Adipocyte (in vitro differentiated cells): Measurements from ENCODE around the gene ZNF14.
"Not testable (repeated sequence)": the region's sequence is repeated elsewhere in the genome, so short reads cannot be mapped to it uniquely, and the experiment has no call there.

Experiments
- DNase-seq: peaks from one replicate; pipeline ENCODE4 v3.0.0-alpha.2; 2015; ENCODE audit warnings: low read depth
- H3K27me3 ChIP-seq: replicated peaks from 2 replicates; pipeline ENCODE4 v1.7.0; 2013; ENCODE audit warnings: mild to moderate bottlenecking, low read length, moderate library complexity; ENCODE audit not compliant: control insufficient read depth, insufficient read depth
- H3K36me3 ChIP-seq: 2 replicates; pipeline ENCODE4 v1.7.0; 2013; ENCODE audit warnings: low read length, mild to moderate bottlenecking, moderate library complexity; ENCODE audit not compliant: control insufficient read depth, insufficient read depth, severe bottlenecking
- H3K4me1 ChIP-seq: 2 replicates; pipeline ENCODE4 v1.7.0; 2013; ENCODE audit warnings: mild to moderate bottlenecking, low read length, moderate library complexity; ENCODE audit not compliant: control insufficient read depth, insufficient read depth
- H3K4me3 ChIP-seq: 2 replicates; pipeline ENCODE4 v1.7.0; 2013; ENCODE audit warnings: mild to moderate bottlenecking, low read length, moderate library complexity
- H3K9ac ChIP-seq: 2 replicates; pipeline ENCODE4 v1.7.0; 2013; ENCODE audit warnings: mild to moderate bottlenecking, low read length, moderate library complexity
- H3K9me3 ChIP-seq: 2 replicates; pipeline ENCODE4 v1.7.0; 2013; ENCODE audit warnings: mild to moderate bottlenecking, low read length, moderate library complexity; ENCODE audit not compliant: control insufficient read depth

The ZNF14 gene

DNA sequence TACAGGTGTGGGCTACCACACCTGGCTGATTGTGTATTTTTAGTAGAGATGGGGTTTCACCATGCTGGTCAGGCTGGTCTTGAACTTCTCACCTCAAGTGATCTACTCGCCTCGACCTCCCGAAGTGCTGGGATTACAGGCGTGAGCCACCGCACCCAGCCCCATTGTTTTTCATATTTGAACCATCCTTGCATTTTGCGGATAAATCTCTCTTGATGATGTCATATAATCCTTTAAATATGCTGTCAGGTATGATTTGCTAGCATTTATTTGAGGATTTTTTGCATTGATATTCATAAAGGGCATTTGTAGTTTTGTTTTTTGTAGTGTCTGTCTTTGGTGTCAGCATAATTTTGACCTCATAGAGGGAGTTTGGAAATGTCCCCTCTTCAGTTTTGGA lies 58.6 kb downstream of the ZNF14 start:
- Histone ChIP-seq H3K4me1 (peaks cover 9% of the 10 kb centered on the region), H3K9me3 (peaks cover 39% of the 10 kb centered on the region), H3K4me3 (no peak overlapping the region), H3K36me3 (peaks cover 39% of the 10 kb centered on the region), H3K27me3 (no peaks in the 10 kb centered on the region), H3K9ac (no peak overlapping the region)
- DNase-seq: no peak

DNA sequence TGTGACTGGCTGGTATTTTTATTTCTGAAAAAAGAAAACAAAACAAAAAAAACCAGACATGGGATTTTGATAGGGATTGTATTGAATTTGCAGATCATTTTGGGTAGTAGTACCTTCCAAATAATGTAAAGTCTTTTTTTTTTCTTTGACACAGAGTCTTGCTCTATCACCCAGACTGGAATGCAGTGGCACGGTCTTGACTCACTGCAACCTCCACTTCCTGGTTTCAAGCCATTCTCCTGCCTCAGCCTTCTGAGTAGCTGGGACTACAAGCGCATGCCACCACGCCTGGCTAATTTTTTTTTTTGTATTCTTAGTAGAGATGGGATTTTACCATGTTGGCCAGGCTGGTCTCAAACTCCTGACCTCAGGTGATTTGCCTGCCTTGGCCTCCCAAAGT lies 60.1 kb downstream of the ZNF14 start:
- Histone ChIP-seq H3K36me3 (peaks cover 24% of the 10 kb centered on the region), H3K9me3 (peaks cover 24% of the 10 kb centered on the region), H3K27me3 (no peaks in the 10 kb centered on the region), H3K4me1 (peaks cover 14% of the 10 kb centered on the region), H3K9ac (no peak overlapping the region), H3K4me3 (no peak overlapping the region)
- no peak for DNase-seq

DNA sequence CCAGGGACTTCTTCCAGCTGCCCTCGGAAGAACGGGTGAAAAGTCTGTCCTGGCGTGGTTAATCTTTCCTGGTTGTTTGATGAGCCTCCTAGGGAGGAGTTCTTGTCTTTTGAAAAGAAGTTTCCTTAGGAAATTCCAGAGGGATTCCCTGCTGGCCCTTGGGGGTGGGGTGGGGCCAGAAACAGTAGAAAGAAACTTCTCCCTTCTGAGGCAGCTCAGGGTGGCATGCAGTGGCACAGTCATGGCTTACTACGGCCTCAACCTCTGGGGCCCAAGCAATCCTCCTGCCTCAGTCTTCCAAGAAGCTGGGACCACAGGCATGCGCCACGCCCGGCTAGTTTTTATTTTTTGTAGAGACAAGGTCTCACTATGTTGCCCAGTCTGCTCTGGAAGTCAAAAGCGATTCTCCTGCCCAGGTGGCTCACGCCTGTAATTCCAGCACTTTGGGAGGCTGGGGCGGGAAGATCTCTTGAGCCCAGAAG lies 62.8 kb downstream of the ZNF14 start:
- H3K36me3 ChIP-seq: peaks cover 6% of the 10 kb centered on the region

DNA sequence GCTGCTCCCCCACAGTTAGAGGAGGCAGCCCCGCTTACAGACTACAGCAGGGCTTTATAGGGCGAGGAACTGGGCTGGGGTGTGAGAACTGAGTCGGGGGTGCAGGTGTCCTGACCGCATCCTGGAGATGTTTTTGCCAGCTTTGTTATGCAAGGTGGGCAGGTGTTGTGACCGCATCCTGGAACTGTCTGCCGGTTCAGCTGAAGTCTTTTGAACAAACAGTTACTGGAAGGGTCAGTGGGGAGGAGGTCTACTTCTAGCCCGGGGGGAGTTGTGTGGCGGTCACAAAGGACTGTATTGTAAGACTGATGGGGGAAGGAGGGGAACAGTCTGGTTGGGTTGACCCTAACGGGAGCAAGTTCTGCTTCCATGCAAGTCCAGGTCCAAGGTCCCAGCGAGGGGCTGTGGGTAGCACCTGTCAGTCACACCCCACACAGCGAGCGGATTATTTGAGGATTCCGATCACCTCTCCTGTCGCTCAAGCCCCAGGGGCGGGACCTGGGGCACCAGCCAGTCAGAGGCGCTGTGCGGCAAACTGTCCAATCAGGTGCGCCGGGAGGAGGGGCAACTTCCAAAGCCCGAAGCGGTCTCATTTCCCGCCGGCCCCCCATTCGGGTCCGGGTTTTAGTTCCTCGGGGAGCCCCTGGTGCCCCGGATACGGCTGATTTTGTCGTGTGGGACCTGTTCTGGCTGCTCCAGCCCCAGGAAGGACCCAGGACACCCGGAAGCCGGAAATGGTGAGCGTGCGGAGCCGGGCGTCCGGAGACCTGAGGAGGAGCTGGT lies 64.5 kb downstream of the ZNF14 start, which contains the start of gene ZNF101:
TSS of gene ZNF101 (plus strand) at position 610 of the 783 bp plus-strand sequence. CDS start at position 735, 125 bp downstream.
- Histone ChIP-seq H3K36me3 (no peaks in the 10 kb centered on the region), H3K9ac (peak within 1 kb of the TSS; percentile 94), H3K27me3 (no peaks in the 10 kb centered on the region), H3K9me3 (no peaks in the 10 kb centered on the region), H3K4me1 (peaks cover 14% of the 10 kb centered on the region), H3K4me3 (peak within 1 kb of the TSS; percentile 92)
- peak; percentile 96 for DNase-seq

More for the DNA sequence above, 62.8 kb downstream of the ZNF14 start:
- Histone ChIP-seq H3K27me3 (no peaks in the 10 kb centered on the region), H3K9ac (peak overlapping the region; percentile 94), H3K9me3 (peaks cover 4% of the 10 kb centered on the region), H3K4me3 (peak overlapping the region; percentile 92), H3K4me1 (peaks cover 14% of the 10 kb centered on the region)
- DNase-seq: no peak

DNA sequence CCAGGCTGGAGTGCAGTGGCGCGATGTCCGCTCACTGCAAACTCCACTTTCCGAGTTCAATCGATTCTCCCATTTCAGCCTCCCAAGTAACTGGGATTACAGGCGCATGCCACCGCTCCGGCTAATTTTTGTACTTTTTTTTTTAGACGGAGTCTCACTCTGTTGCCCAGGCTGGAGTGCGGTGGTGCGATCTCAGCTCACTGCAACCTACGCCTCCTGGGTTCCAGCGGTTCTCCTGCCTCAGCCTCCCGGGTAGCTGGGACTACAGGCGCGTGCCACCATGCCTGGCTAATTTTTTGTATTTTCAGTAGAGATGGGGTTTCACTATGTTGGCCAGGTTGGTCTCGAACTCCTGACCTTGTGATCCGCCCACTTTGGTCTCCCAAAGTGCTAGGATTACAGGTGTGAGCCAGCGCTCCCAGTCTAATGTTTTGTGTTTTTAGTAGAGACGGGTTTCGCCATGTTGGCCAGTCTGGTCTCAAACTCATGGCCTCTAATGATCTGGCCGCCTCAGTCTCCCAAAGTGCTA lies 67.4 kb downstream of the ZNF14 start:
- DNase-seq, H3K27me3 ChIP-seq, H3K36me3 ChIP-seq, H3K9ac ChIP-seq, H3K9me3 ChIP-seq, H3K4me3 ChIP-seq: not testable (repeated sequence)
- peaks cover 32% of the 10 kb centered on the region for H3K4me1 ChIP-seq

DNA sequence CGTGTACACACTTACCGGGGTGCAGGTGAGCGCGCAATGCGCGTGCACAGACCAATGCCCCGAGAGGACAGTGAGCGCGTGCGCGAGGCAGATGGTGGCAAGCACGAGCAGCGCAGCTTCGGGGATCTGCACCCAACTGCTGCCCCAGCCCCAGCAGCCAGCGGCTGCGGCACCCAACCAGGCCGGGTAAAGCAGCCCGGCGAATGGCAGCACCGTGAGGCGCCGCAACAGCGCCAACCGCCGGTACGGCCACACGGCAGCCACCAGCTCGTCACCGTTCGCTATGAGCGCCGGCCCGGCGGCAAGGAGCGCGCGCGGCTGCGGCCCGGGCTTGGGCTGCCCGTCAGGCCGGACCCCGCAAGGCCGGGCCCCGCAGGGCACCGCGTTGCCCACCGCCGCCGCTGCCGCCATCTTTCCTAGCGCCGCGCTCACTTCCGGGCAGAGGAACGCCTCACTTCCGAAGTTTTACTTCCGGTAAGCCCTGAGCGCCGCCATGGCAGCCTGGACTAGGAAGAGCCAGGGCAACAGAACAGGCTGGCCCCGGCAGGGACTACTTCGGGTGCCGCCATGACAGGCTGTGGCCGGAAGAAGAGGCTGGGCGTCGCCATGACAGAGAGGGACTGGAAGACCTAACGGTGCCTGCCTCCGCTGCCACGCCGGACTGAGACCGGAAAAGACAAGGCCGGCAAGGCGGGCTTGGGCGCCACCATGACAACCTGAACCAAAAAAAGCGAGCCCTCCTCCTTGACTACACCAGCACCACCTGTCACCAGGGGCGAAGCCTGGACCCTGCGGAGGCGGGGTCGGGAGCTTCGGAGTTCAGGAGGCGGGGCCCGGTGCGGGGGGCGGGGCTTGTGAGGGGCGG lies 69.4 kb downstream of the ZNF14 start, which contains the start of gene ATP13A1:
TSS of gene ATP13A1 (minus strand) at position 421 of the 865 bp plus-strand sequence. CDS start at position 411, 10 bp downstream.
- H3K36me3 ChIP-seq: peaks cover 12% of the 10 kb centered on the region
- H3K9ac ChIP-seq: peak within 1 kb of the TSS; percentile 99
- no peaks in the 10 kb centered on the region for H3K9me3 ChIP-seq
- no peaks in the 10 kb centered on the region for H3K27me3 ChIP-seq
- peak; percentile 97 for DNase-seq
- H3K4me3 ChIP-seq: peak within 1 kb of the TSS; percentile 94
- peaks cover 23% of the 10 kb centered on the region for H3K4me1 ChIP-seq

DNA sequence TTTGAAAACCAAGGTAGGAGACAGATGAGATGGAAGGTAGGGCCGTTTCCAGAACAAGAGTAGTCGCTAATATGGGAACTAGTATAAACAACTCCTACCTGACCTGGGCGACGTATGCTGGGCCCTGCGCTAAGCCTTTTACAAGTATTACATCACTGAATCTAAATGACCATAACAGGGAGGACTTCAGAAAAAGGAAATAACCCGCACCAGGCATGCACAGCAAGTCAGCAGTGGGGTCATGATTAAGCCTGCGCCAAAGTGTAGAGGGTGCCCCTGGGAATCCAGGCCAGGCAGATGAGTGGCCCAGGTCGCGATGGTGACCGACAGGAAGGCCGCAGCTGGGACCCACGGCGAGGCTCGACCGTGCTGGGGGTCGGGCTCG lies 70.0 kb downstream of the ZNF14 start:
- H3K4me3 ChIP-seq: peak overlapping the region; percentile 94
- H3K9me3 ChIP-seq: no peaks in the 10 kb centered on the region
- H3K27me3 ChIP-seq: no peaks in the 10 kb centered on the region
- peaks cover 18% of the 10 kb centered on the region for H3K36me3 ChIP-seq
- no peak for DNase-seq
- peak overlapping the region; percentile 99 for H3K9ac ChIP-seq
- H3K4me1 ChIP-seq: peaks cover 18% of the 10 kb centered on the region

DNA sequence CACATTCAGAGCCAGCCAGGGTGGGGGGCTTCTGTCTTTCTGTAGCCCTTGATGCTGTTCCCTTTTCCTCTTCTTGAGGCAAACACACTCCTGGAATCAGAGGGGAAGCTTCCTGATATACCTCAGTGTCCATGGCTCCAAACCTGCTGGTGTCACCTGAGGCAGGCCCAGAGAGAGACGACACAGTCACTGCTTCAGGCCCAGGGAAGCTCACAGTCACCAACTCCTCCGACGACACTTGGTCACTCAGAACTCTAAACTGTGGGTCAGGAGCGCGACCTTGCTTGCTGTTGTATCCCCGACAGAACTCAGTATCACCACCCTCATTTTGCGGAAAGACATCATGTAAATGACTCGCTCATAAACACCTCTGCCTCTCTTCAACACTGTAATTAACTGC lies 70.6 kb downstream of the ZNF14 start:
- Histone ChIP-seq H3K36me3 (peaks cover 23% of the 10 kb centered on the region), H3K27me3 (no peaks in the 10 kb centered on the region), H3K9ac (peak overlapping the region; percentile 99), H3K9me3 (no peaks in the 10 kb centered on the region), H3K4me1 (peaks cover 18% of the 10 kb centered on the region), H3K4me3 (peak overlapping the region; percentile 94)
- DNase-seq: no peak

DNA sequence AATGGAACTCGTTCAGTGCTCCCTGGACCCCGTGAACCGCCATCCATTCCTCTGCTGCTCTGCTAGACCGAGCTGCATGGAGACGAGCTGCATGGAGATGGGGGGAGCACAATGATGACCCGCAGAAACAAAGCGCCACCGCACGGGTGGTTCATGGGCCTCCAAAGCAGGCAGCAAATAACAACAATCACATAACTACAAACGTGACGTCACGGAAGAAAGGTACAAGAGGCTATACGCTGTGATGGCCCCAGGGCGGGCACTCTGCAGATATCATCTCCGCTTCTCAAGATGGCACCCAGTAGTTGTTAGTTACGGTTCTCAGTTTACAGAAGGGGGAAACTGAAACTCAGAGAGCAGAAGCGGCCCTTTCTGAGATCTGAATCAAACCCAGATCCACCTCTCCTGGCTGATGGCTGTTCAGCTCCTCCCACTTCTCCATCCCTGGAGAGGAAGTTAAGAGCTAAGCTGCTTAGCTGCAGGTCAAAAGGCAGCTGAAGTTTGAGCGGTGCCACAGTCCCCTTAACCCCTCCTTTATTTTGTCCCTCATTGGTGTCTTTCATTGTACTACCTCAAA lies 71.1 kb downstream of the ZNF14 start:
- peak overlapping the region; percentile 99 for H3K9ac ChIP-seq
- DNase-seq: no peak
- peak overlapping the region; percentile 94 for H3K4me3 ChIP-seq

DNA sequence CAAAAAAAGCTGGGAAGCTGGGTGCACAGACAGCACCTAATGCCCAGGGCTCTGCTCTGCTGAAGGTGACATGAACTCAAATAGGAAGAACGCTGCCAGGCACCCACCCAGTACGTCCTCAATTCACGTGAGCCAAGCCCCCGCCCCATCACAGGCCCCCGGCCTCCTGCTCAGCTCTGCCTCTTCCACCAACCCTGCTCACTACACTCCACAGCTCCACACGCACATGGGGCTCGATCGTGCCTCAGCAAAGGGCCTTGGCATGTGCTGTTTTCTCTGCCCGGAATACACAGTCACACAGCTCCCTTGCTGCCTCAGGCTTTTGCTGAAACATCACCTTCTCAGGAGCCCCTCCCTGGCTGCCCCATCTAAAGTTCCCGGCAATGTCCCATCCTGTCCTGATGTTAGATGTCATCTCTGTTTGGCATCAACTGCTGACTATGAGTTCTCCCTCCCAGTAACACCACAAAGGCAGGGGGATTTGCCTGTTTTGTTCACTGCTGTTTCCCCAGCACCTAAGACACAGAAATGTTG lies 71.7 kb downstream of the ZNF14 start:
- no peak overlapping the region for H3K9ac ChIP-seq
- no peak for DNase-seq
- H3K4me3 ChIP-seq: peak overlapping the region; percentile 94
- H3K9me3 ChIP-seq: no peaks in the 10 kb centered on the region
- peaks cover 34% of the 10 kb centered on the region for H3K36me3 ChIP-seq
- no peaks in the 10 kb centered on the region for H3K27me3 ChIP-seq
- peaks cover 18% of the 10 kb centered on the region for H3K4me1 ChIP-seq

More for the DNA sequence above, 71.1 kb downstream of the ZNF14 start:
- Histone ChIP-seq H3K27me3 (no peaks in the 10 kb centered on the region), H3K9me3 (no peaks in the 10 kb centered on the region), H3K4me1 (peaks cover 18% of the 10 kb centered on the region), H3K36me3 (peaks cover 29% of the 10 kb centered on the region)
